PC-9 (cell line): Measurements from ENCODE around the gene LMO2. TPM values are rescaled to one million over a fixed set of nuclear protein-coding genes. Genes with fewer than 3 reads are reported as not detected.

Experiments
- BruUV-seq: library from RNA; stranded (reverse); fragments of 400-500 nt; replicated peaks from 2 replicates; lab custom pipeline; 2021; lab: Mats Ljungman, UMichigan
- CTCF ChIA-PET: fragments of 300-600 bp; sonication (Branson Sonifier 250); formaldehyde crosslinking; loops from one replicate; lab custom pipeline; 2022; ENCODE audit warnings: antibody characterized with exemption; lab: Charles Lee
- POLR2A ChIA-PET: fragments of 300-600 bp; sonication (Branson Sonifier 250); formaldehyde crosslinking; loops from one replicate; lab custom pipeline; 2022; ENCODE audit warnings: antibody characterized with exemption; ENCODE audit not compliant: unreplicated experiment; lab: Charles Lee
- DNase-seq, 2 experiments: peaks; one replicate each; pipeline versions ENCODE4 v3.0.0 to v3.0.0-alpha.2; 2015 to 2022; ENCODE audit warnings: mixed read lengths in 1 of 2
- H2AFZ ChIP-seq: fragments of 200-600 bp; sonication (generic); 2 replicates; pipeline ENCODE4 v1.8.1; 2017; ENCODE audit warnings: antibody characterized with exemption
- H3F3A ChIP-seq: fragments of 200-600 bp; sonication (generic); 2 replicates; pipeline ENCODE4 v1.8.1; 2017; ENCODE audit warnings: antibody characterized with exemption, mild to moderate bottlenecking, low read depth; ENCODE audit not compliant: insufficient read depth
- H3K27ac ChIP-seq: fragments of 200-600 bp; sonication (generic); 2 replicates; pipeline ENCODE4 v1.6.1; 2016; ENCODE audit warnings: mixed run types
- H3K27me3 ChIP-seq: fragments of 200-600 bp; sonication (generic); 2 replicates; pipeline ENCODE4 v1.6.1; 2016; ENCODE audit warnings: low read depth, mixed run types; ENCODE audit not compliant: insufficient read depth
- H3K36me3 ChIP-seq: fragments of 200-600 bp; sonication (generic); 2 replicates; pipeline ENCODE4 v1.6.1; 2016; ENCODE audit warnings: low read depth, mixed run types
- H3K4me1 ChIP-seq: fragments of 200-600 bp; sonication (generic); replicated peaks from 2 replicates; pipeline ENCODE4 v1.6.1; 2016; ENCODE audit warnings: mixed run types; ENCODE audit not compliant: insufficient read depth
- H3K4me2 ChIP-seq: fragments of 200-600 bp; sonication (generic); 2 replicates; pipeline ENCODE4 v1.6.1; 2017; ENCODE audit warnings: mixed run types
- H3K4me3 ChIP-seq: fragments of 200-600 bp; sonication (generic); 2 replicates; pipeline ENCODE4 v1.6.1; 2016; ENCODE audit warnings: mixed run types
- H3K79me2 ChIP-seq: fragments of 200-600 bp; sonication (generic); 2 replicates; pipeline ENCODE4 v1.6.1; 2017; ENCODE audit warnings: low read depth, mixed run types
- H3K9me2 ChIP-seq: fragments of 200-600 bp; sonication (generic); 2 replicates; pipeline ENCODE4 v1.8.1; 2017; ENCODE audit warnings: mild to moderate bottlenecking; ENCODE audit not compliant: insufficient read depth
- H3K9me3 ChIP-seq: fragments of 200-600 bp; sonication (generic); 2 replicates; pipeline ENCODE4 v1.8.1; 2016; ENCODE audit warnings: low read depth; ENCODE audit not compliant: insufficient read depth
- H4K20me1 ChIP-seq: fragments of 200-600 bp; sonication (generic); 2 replicates; pipeline ENCODE4 v1.8.1; 2017; ENCODE audit not compliant: insufficient read depth
- EZH2 ChIP-seq: fragments of 200-600 bp; sonication (generic); IDR thresholded peaks from 2 replicates; pipeline ENCODE4 v1.8.0; 2017; ENCODE audit warnings: antibody characterized with exemption, low read depth
- intact Hi-C: fragments of 100-400 bp; cut with micrococcal nuclease; formaldehyde crosslinking; loops from one replicate; pipeline ENCODE4 v1.10.0; 2022; ENCODE audit not compliant: unreplicated experiment
- total RNA-seq: library from RNA; stranded (reverse); gene quantifications from 2 replicates; pipeline ENCODE4 v1.2.3, GENCODE V29; 2021
- TF ChIP-seq, protein P1 (sequence below): fragments of 200-600 bp; sonication (generic); conservative IDR thresholded peaks from 2 replicates; pipeline ENCODE4 v1.6.1; 2017; ENCODE audit warnings: mixed run types, antibody characterized with exemption, mild to moderate bottlenecking, moderate library complexity

The LMO2 gene
- total RNA-seq, 1 experiment from 2014 or later = 0.28 TPM

DNA sequence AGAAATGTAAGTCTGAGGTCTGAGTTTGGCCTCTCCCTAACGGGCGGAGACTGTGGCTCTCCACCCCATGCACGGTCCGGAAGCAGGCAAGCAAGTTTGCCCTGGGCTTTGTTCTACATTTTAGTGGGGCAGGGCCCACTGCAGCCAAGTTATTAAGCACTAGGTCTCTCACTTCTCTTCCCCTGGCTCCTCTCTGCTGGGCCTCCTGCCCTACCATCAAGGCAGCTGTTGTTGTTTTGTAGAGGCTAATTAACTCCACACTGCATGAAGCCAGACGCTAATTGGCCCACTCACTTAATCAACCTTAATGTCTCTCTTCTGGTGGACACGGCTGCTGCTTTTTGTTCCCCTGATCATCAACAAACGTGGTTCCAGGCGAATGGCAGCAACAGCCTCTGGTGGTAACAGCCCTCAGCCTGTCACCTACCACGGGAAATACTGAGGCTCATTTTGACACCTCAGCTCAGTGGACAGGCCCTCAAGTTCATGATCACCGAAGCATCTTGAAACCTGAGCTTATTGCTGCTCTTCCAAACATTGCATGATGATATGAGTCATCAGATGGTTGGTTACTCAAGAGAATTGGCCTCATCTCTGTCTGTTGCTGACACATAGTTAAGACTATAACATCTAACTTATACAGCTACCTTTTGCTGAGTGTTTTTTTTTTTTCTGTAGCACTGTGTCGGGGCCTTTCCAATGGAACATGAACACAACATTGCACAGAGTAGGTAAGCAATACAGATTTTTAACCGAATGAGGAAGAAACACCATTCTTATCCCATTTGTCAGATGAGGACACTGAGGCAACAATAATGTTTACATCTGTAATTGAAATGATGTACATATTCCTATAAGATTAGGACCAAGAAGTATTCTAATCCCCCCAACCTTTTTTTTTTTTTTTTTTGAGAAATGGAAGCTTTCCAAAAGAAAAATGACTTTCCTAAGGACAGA lies 20.8 kb upstream of the LMO2 start:
- Histone ChIP-seq H2AFZ (no peak overlapping the region), H3K9me3 (0 out of 2 replicates have a peak, but pooled peaks cover 7% of the 10 kb centered on the region), H3K36me3 (no peaks in the 10 kb centered on the region), H3K27me3 (0 out of 2 replicates have a peak, but pooled peaks cover 7% of the 10 kb centered on the region), H3K4me3 (no peak overlapping the region), H3K4me2 (no peak overlapping the region), H3K79me2 (no peaks in the 10 kb centered on the region), H3F3A (no peaks in the 10 kb centered on the region), H3K27ac (no peak overlapping the region), H3K4me1 (peaks cover 9% of the 10 kb centered on the region), H3K9me2 (no peaks in the 10 kb centered on the region), H4K20me1 (no peaks in the 10 kb centered on the region)
- DNase-seq = peak; percentile 15 to 83
- ChIA-PET POLR2A (interaction anchor here (0.5 to 0.7 kb wide), 5 partner anchors 78 to 1452 kb away, joined by 3 to 6 read pairs (median 4); no protein-coding TSS in a partner anchor), CTCF (no interaction called here)
- intact Hi-C loops = no loop called here
- no peak for TF ChIP-seq EZH2
- TF ChIP-seq, protein P1, sequence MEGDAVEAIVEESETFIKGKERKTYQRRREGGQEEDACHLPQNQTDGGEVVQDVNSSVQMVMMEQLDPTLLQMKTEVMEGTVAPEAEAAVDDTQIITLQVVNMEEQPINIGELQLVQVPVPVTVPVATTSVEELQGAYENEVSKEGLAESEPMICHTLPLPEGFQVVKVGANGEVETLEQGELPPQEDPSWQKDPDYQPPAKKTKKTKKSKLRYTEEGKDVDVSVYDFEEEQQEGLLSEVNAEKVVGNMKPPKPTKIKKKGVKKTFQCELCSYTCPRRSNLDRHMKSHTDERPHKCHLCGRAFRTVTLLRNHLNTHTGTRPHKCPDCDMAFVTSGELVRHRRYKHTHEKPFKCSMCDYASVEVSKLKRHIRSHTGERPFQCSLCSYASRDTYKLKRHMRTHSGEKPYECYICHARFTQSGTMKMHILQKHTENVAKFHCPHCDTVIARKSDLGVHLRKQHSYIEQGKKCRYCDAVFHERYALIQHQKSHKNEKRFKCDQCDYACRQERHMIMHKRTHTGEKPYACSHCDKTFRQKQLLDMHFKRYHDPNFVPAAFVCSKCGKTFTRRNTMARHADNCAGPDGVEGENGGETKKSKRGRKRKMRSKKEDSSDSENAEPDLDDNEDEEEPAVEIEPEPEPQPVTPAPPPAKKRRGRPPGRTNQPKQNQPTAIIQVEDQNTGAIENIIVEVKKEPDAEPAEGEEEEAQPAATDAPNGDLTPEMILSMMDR = no peak
- BruUV-seq = no TSS peak

- Histone ChIP-seq H3K36me3 (no peaks in the 10 kb centered on the region), H3F3A (no peaks in the 10 kb centered on the region), H3K27ac (no peak overlapping the region), H3K9me2 (no peaks in the 10 kb centered on the region), H3K4me1 (peaks cover 9% of the 10 kb centered on the region), H3K4me2 (no peak overlapping the region), H3K79me2 (no peaks in the 10 kb centered on the region), H3K4me3 (no peak overlapping the region), H4K20me1 (no peaks in the 10 kb centered on the region), H2AFZ (no peak overlapping the region), H3K27me3 (no peaks in the 10 kb centered on the region), H3K9me3 (0 out of 2 replicates have a peak, but pooled peaks cover 7% of the 10 kb centered on the region)
- CTCF ChIA-PET = interaction anchor here (0.6 kb wide), 2 partner anchors 56 to 578 kb away, joined by 4 to 5 read pairs; no protein-coding TSS in a partner anchor
- POLR2A ChIA-PET = no interaction called here
- DNase-seq = no peak
- intact Hi-C loops = no loop called here
- TF ChIP-seq, protein P1 = no peak
- no peak for TF ChIP-seq EZH2
- no TSS peak for BruUV-seq
Measured at GRCh38 chr11:33910958-33911339, 19.1 kb upstream of the LMO2 start.

GRCh38 chr11:33910296-33910957 lies 18.6 kb upstream of the LMO2 start:
- Histone ChIP-seq H3K9me2 (no peaks in the 10 kb centered on the region), H3K4me3 (no peak overlapping the region), H3K27ac (no peak overlapping the region), H3K4me1 (peaks cover 9% of the 10 kb centered on the region), H3K27me3 (no peaks in the 10 kb centered on the region), H3F3A (no peaks in the 10 kb centered on the region), H3K36me3 (no peaks in the 10 kb centered on the region), H2AFZ (no peak overlapping the region), H4K20me1 (no peaks in the 10 kb centered on the region), H3K79me2 (no peaks in the 10 kb centered on the region), H3K9me3 (0 out of 2 replicates have a peak, but pooled peaks cover 7% of the 10 kb centered on the region), H3K4me2 (no peak overlapping the region)
- CTCF ChIA-PET = interaction anchor here (0.6 kb wide), 2 partner anchors 57 to 577 kb away, joined by 4 to 5 read pairs; no protein-coding TSS in a partner anchor
- DNase-seq = no peak
- intact Hi-C loops = no loop called here
- no peak for TF ChIP-seq EZH2
- TF ChIP-seq, protein P1 = no peak
- POLR2A ChIA-PET = no interaction called here
- no TSS peak for BruUV-seq
